Stimulated activated CD8-positive, alpha-beta memory T cell treated with anti-CD3 and anti-CD28 coated beads, Interleukin-4, amount 100 ng/mL, for 4 hours (primary cell): ENCODE results near the gene USP21.

Experiments used
- DNase-seq, 2 donors: peaks; one replicate each; pipeline ENCODE4 v3.0.0-alpha.2; 2020; ENCODE audit warnings: low read depth in 2 of 2, low spot score in 1 of 2

Gene USP21

GRCh38 chr1:161133220-161133740 is 26.0 kb upstream of the USP21 start:
- DNase-seq, result no peak

GRCh38 chr1:161137881-161138280 is 21.4 kb upstream of the USP21 start:
- DNase-seq, result no peak

- no peak for DNase-seq
Observed at GRCh38 chr1:161138431-161138830, 20.9 kb upstream of the USP21 start.

- peak in 1 of 2 donors; percentile 16 for DNase-seq
Observed at GRCh38 chr1:161139766-161140165, 19.5 kb upstream of the USP21 start.

GRCh38 chr1:161140755-161141400 is 18.4 kb upstream of the USP21 start:
- DNase-seq, result no peak

GRCh38 chr1:161145832-161146231 is 13.5 kb upstream of the USP21 start:
- no peak for DNase-seq

- no peak for DNase-seq
Observed at GRCh38 chr1:161153176-161153575, 6.1 kb upstream of the USP21 start.

- DNase-seq, result peak; percentile 58 to 61
Observed at GRCh38 chr1:161153682-161154337, 5.5 kb upstream of the USP21 start, which contains the start of gene UFC1. Gene UFC1, plus strand, starts transcription at chr1:161153978. Its CDS starts 20 bp downstream, at chr1:161153998.

- DNase-seq, result no peak
Observed at GRCh38 chr1:161157867-161158266, 1.4 kb upstream of the USP21 start.

- DNase-seq, result no peak
Observed at GRCh38 chr1:161158316-161159010, 837 bp upstream of the USP21 start.

GRCh38 chr1:161159913-161160243 is 578 bp downstream of the USP21 start:
- DNase-seq, result no peak

- DNase-seq, result no peak
Observed at GRCh38 chr1:161160671-161161145, 1.4 kb downstream of the USP21 start.

GRCh38 chr1:161161652-161162051 is 2.4 kb downstream of the USP21 start:
- no peak for DNase-seq

GRCh38 chr1:161162052-161162451 is 2.8 kb downstream of the USP21 start:
- no peak for DNase-seq

GRCh38 chr1:161162806-161163205 is 3.5 kb downstream of the USP21 start:
- no peak for DNase-seq

GRCh38 chr1:161163793-161164192 is 4.5 kb downstream of the USP21 start:
- DNase-seq, result no peak

- DNase-seq, result no peak
Observed at GRCh38 chr1:161164901-161165610, 5.8 kb downstream of the USP21 start.

- peak; percentile 80 to 83 for DNase-seq
Observed at GRCh38 chr1:161165742-161166668, 6.7 kb downstream of the USP21 start, which contains the start of gene PPOX. Gene PPOX, plus strand, starts transcription at chr1:161166426. Its CDS starts 422 bp downstream, at chr1:161166848.

GRCh38 chr1:161166669-161167548 is 7.6 kb downstream of the USP21 start:
- DNase-seq, result no peak
